GM08714 (cell line): ENCODE measurements around the gene CYP2J2.
"Not testable (repeated sequence)": the region's sequence is repeated elsewhere in the genome, so short reads cannot be mapped to it uniquely, and the experiment has no call there.

Experiments used
- H3K4me3 ChIP-seq: fragments of 200-500 bp; sonication (Bioruptor generic); 2 replicates; pipeline ENCODE4 v1.5.1; 2014; ENCODE audit warnings: mild to moderate bottlenecking, low read length, inconsistent platforms
- ZNF274 ChIP-seq: IDR thresholded peaks from 2 replicates; pipeline ENCODE4 v1.6.1; 2012; ENCODE audit warnings: mild to moderate bottlenecking, low read depth, low read length

Gene CYP2J2

GRCh38 chr1:59856725-59857338, 69.7 kb downstream of the CYP2J2 start:
- no peak for TF ChIP-seq ZNF274
- H3K4me3 ChIP-seq = no peak overlapping the region

GRCh38 chr1:59855297-59855696, 71.3 kb downstream of the CYP2J2 start:
- not testable (repeated sequence) for H3K4me3 ChIP-seq

GRCh38 chr1:59852117-59852516, 74.5 kb downstream of the CYP2J2 start:
- no peak for TF ChIP-seq ZNF274
- H3K4me3 ChIP-seq = no peak overlapping the region

GRCh38 chr1:59846895-59847282, 79.7 kb downstream of the CYP2J2 start:
- TF ChIP-seq ZNF274 = no peak
- no peak overlapping the region for H3K4me3 ChIP-seq

- no peak for TF ChIP-seq ZNF274
- no peak overlapping the region for H3K4me3 ChIP-seq
Measured at GRCh38 chr1:59846209-59846894, 80.2 kb downstream of the CYP2J2 start.

- H3K4me3 ChIP-seq = no peak overlapping the region
- no peak for TF ChIP-seq ZNF274
Measured at GRCh38 chr1:59845091-59845490, 81.5 kb downstream of the CYP2J2 start.
